A673 (cell line): Measurements from ENCODE around the gene PBX4. TPM values are rescaled to one million over a fixed set of nuclear protein-coding genes. Genes with fewer than 3 reads are reported as not detected.

Source experiments
- BruUV-seq: library from RNA; stranded (reverse); fragments of 400-500 nt; replicated peaks from 2 replicates; lab custom pipeline; 2021; lab: Mats Ljungman, UMichigan
- CTCF ChIA-PET: fragments of 300-600 bp; sonication (Branson Sonifier 250); formaldehyde crosslinking; loops from one replicate; lab custom pipeline; 2022; ENCODE audit warnings: antibody characterized with exemption; lab: Charles Lee
- POLR2A ChIA-PET: fragments of 300-600 bp; sonication (Branson Sonifier 250); formaldehyde crosslinking; loops from one replicate; lab custom pipeline; 2022; ENCODE audit warnings: antibody characterized with exemption; ENCODE audit not compliant: low non-redundant PET; lab: Charles Lee
- DNase-seq: peaks from one replicate; pipeline ENCODE4 v3.0.0-alpha.2; 2015; ENCODE audit warnings: low spot score
- H3K27ac ChIP-seq: fragments of 200-600 bp; sonication (generic); 2 replicates; pipeline ENCODE4 v1.5.1; 2016; ENCODE audit warnings: mixed run types, low read depth, mild to moderate bottlenecking, mixed read lengths, antibody characterized with exemption, low read length; ENCODE audit not compliant: poor library complexity, severe bottlenecking
- H3K27me3 ChIP-seq: fragments of 200-600 bp; sonication (generic); replicated peaks from 2 replicates; pipeline ENCODE4 v1.6.1; 2017; ENCODE audit warnings: mixed run types, low read depth, mild to moderate bottlenecking, mixed read lengths, antibody characterized with exemption, low read length; ENCODE audit not compliant: insufficient read depth, poor library complexity
- H3K36me3 ChIP-seq: fragments of 200-600 bp; sonication (generic); 2 replicates; pipeline ENCODE4 v1.6.1; 2016; ENCODE audit warnings: mixed run types, mild to moderate bottlenecking, mixed read lengths, antibody characterized with exemption, low read length; ENCODE audit not compliant: insufficient read depth, poor library complexity, severe bottlenecking
- H3K4me1 ChIP-seq: fragments of 200-600 bp; sonication (generic); 2 replicates; pipeline ENCODE4 v1.6.1; 2017; ENCODE audit warnings: mixed run types, mild to moderate bottlenecking, mixed read lengths, antibody characterized with exemption, low read length; ENCODE audit not compliant: insufficient read depth, poor library complexity, severe bottlenecking
- H3K4me3 ChIP-seq: fragments of 200-600 bp; sonication (generic); 2 replicates; pipeline ENCODE4 v1.5.1; 2016; ENCODE audit warnings: low read depth, mixed run types, mild to moderate bottlenecking, mixed read lengths, low read length; ENCODE audit not compliant: poor library complexity, severe bottlenecking
- H3K9me3 ChIP-seq: fragments of 200-600 bp; sonication (generic); 2 replicates; pipeline ENCODE4 v1.6.1; 2016; ENCODE audit warnings: mixed run types, low read depth, mild to moderate bottlenecking, mixed read lengths, antibody characterized with exemption, low read length; ENCODE audit not compliant: poor library complexity, severe bottlenecking
- EZH2 ChIP-seq: fragments of 200-600 bp; sonication (generic); IDR thresholded peaks from 2 replicates; pipeline ENCODE4 v1.6.1; 2017; ENCODE audit warnings: borderline replicate concordance, low read depth, mild to moderate bottlenecking, mixed read lengths, antibody characterized with exemption, low read length; ENCODE audit not compliant: poor library complexity, severe bottlenecking
- intact Hi-C: fragments of 100-400 bp; cut with micrococcal nuclease; formaldehyde crosslinking; loops from one replicate; pipeline ENCODE4 v1.10.0; 2022; ENCODE audit not compliant: unreplicated experiment
- total RNA-seq: library from RNA; stranded (reverse); gene quantifications from 2 replicates; pipeline ENCODE4 v1.2.3, GENCODE V29; 2021
- TF ChIP-seq, protein P1 (sequence below): fragments of 300-800, 200-600 bp; sonication (generic); conservative IDR thresholded peaks from 2 replicates; pipeline ENCODE4 v1.5.1; 2017; ENCODE audit warnings: low read depth, mild to moderate bottlenecking, antibody characterized with exemption, low read length, moderate library complexity, mixed read lengths

Gene PBX4
- total RNA-seq, 1 experiment from 2014 or later = 3.1 TPM

GRCh38 chr19:19632661-19633060, 14.2 kb upstream of the PBX4 start:
- no peak for DNase-seq
- intact Hi-C loops = no loop called here
- Histone ChIP-seq H3K4me3 (no peak overlapping the region), H3K36me3 (no peaks in the 10 kb centered on the region), H3K27ac (no peak overlapping the region), H3K27me3 (no peaks in the 10 kb centered on the region), H3K9me3 (no peaks in the 10 kb centered on the region), H3K4me1 (peaks cover 7% of the 10 kb centered on the region)
- no TSS peak for BruUV-seq
- no peak for TF ChIP-seq EZH2
- TF ChIP-seq, protein P1, sequence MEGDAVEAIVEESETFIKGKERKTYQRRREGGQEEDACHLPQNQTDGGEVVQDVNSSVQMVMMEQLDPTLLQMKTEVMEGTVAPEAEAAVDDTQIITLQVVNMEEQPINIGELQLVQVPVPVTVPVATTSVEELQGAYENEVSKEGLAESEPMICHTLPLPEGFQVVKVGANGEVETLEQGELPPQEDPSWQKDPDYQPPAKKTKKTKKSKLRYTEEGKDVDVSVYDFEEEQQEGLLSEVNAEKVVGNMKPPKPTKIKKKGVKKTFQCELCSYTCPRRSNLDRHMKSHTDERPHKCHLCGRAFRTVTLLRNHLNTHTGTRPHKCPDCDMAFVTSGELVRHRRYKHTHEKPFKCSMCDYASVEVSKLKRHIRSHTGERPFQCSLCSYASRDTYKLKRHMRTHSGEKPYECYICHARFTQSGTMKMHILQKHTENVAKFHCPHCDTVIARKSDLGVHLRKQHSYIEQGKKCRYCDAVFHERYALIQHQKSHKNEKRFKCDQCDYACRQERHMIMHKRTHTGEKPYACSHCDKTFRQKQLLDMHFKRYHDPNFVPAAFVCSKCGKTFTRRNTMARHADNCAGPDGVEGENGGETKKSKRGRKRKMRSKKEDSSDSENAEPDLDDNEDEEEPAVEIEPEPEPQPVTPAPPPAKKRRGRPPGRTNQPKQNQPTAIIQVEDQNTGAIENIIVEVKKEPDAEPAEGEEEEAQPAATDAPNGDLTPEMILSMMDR = no peak
- ChIA-PET CTCF (no interaction called here), POLR2A (interaction anchor here (0.6 kb wide), 1 partner anchor 12 kb away, joined by 22 read pairs; no protein-coding TSS in a partner anchor)

- BruUV-seq = no TSS peak
- H3K4me1 ChIP-seq = peaks cover 17% of the 10 kb centered on the region
- H3K4me3 ChIP-seq = no peak overlapping the region
- no peak overlapping the region for H3K27ac ChIP-seq
- H3K36me3 ChIP-seq = no peaks in the 10 kb centered on the region
- H3K9me3 ChIP-seq = no peaks in the 10 kb centered on the region
- intact Hi-C loops = no loop called here
- no peak for DNase-seq
- TF ChIP-seq EZH2 = no peak
- TF ChIP-seq, protein P1 = no peak
- ChIA-PET CTCF (no interaction called here), POLR2A (no interaction called here)
- no peaks in the 10 kb centered on the region for H3K27me3 ChIP-seq
Measured at GRCh38 chr19:19631346-19631745, 12.9 kb upstream of the PBX4 start.

DNA sequence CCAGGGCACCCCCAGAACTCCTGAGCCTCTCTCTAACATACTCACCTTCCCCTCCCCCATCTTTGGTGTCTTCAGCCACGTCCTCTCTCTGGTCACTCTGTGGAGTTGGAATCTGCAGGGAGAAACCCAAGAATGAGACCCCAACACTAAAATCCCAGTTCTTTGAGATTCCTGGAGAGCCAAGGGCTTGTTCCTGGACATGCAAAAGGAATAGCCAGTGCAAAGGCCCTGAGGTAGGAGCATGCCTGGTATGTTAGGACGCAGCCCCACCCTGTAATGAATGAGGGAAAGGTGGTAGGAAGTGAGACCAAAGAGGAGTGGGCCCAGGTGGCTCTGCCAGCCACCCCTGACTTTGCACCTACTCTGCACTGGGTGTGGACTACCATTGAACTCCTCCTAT, 11.9 kb upstream of the PBX4 start:
- TF ChIP-seq, protein P1 = no peak
- no peak for TF ChIP-seq EZH2
- no TSS peak for BruUV-seq
- H3K4me1 ChIP-seq = peaks cover 17% of the 10 kb centered on the region
- no peak overlapping the region for H3K27ac ChIP-seq
- DNase-seq = no peak
- no peaks in the 10 kb centered on the region for H3K9me3 ChIP-seq
- CTCF ChIA-PET = no interaction called here
- intact Hi-C loops = no loop called here
- POLR2A ChIA-PET = no interaction called here
- H3K4me3 ChIP-seq = no peak overlapping the region
- H3K27me3 ChIP-seq = no peaks in the 10 kb centered on the region
- no peaks in the 10 kb centered on the region for H3K36me3 ChIP-seq
